ENCODE data around the gene YIF1A. TPM values are rescaled to one million over a fixed set of nuclear protein-coding genes. Genes with fewer than 3 reads are reported as not detected.
"Not testable (repeated sequence)": the region's sequence is repeated elsewhere in the genome, so short reads cannot be mapped to it uniquely, and the experiment has no call there.

The YIF1A gene
- total RNA-seq, 3 donors from 2014 or later: 56.8 to 61.4 (median 57.7) TPM

DNA sequence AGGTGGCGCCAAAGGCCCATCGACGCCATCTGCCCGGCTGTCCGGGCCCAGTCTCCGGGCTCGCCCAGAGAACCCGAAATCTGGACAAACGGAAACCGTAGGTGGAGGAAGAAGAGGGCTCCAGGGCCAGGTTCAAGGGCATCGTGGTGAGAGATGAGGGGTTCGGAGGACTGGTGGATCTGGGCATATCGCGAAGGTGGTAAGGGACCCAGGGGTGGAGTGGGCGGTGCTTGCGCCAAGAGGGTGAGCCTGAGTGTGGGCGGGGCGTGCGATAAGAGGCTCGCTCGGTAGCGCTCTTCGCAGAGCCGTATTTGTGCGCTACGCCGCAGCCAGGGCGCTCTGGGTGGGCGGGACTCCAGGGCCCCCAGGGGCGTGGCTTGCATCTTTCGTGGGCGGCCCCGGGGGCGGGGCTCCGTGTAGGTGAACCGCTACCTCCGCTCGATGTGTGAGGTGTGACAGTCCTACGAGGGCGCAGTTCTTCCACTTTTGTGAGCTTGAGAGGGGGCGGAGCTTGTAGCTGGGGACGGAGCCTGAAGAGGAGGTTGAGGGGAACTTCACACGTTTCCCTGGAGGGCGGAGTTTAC is 23.1 kb upstream of the YIF1A start:
- intact Hi-C loops (cut with DNase I; ENCODE audit: low total_unique reads): no loop called here
- peaks cover 0 to 6% of the 10 kb centered on the region in 2 donors for H3K4me1 ChIP-seq
- DNase-seq (ENCODE audit: low spot score in 2 of 2): peak; percentile 77 to 92
- H3K27me3 ChIP-seq: peaks cover 3% of the 10 kb centered on the region in 2 donors
- H3K36me3 ChIP-seq: no peaks in the 10 kb centered on the region
- peak overlapping the region; percentile 53 to 77 (median 64) for H3K4me3 ChIP-seq
- H3K9me3 ChIP-seq: no peaks in the 10 kb centered on the region
- peak overlapping the region; percentile 83 to 95 for H3K27ac ChIP-seq
- TF ChIP-seq CTCF (IDR thresholded peaks at IDR 0.05) (peak; percentile 44 to 92 (median 91)), POLR2AphosphoS5 (IDR thresholded peaks at IDR 0.05) (peak; percentile 12 to 43 (median 32)), POLR2A (IDR thresholded peaks at IDR 0.05) (no peak)

GRCh38 chr11:66311470-66311964 is 22.6 kb upstream of the YIF1A start:
- peak overlapping the region; percentile 53 to 77 (median 64) for H3K4me3 ChIP-seq
- peaks cover under 1 to 3% of the 10 kb centered on the region in 2 donors for H3K27me3 ChIP-seq
- peak overlapping the region; percentile 83 to 95 for H3K27ac ChIP-seq
- no peak for TF ChIP-seq CTCF (IDR thresholded peaks at IDR 0.05)
- TF ChIP-seq POLR2AphosphoS5 (IDR thresholded peaks at IDR 0.05): no peak
- no peak for TF ChIP-seq POLR2A (IDR thresholded peaks at IDR 0.05)
- no peak for DNase-seq (ENCODE audit: low spot score in 2 of 2)
- intact Hi-C loops (cut with DNase I; ENCODE audit: low total_unique reads): no loop called here
- no peaks in the 10 kb centered on the region for H3K36me3 ChIP-seq
- peaks cover 0 to 6% of the 10 kb centered on the region in 2 donors for H3K4me1 ChIP-seq
- H3K9me3 ChIP-seq: no peaks in the 10 kb centered on the region

DNA sequence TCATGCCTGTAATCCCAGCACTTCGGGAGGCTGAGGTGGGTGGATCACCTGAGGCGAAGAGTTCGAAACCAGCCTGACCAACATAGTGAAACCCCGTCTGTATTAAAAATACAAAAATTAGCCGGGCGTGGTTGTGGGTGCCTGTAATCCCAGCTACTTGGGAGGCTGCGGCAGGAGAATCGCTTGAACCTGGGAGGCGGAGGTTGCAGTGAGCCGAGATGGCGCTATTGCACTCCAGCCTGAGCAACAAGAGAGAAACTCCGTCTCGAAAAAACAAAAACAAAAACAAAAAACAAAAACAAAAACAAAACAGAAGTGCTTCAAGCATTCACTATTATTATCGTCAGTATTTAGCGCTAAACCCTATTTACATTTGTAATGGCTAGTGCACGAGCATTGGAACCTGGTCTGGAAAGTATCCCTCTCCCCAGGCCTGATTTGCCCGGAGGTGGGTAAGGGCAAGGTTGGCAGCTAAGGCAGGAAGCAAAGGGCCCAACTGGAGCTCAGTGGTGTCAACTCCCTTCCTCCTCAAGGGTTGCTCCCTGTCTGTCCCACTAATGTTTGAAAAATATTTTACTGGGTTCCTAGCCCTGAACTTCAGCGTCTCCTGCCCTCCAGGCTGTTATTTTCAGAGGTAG is 22.0 kb upstream of the YIF1A start:
- H3K36me3 ChIP-seq; intact Hi-C loops (cut with DNase I; ENCODE audit: low total_unique reads); H3K9me3 ChIP-seq; DNase-seq (ENCODE audit: low spot score in 2 of 2); H3K27ac ChIP-seq; H3K4me1 ChIP-seq; H3K4me3 ChIP-seq; H3K27me3 ChIP-seq: not testable (repeated sequence)

GRCh38 chr11:66310324-66310723 is 21.4 kb upstream of the YIF1A start:
- H3K4me1 ChIP-seq: peaks cover 0 to 6% of the 10 kb centered on the region in 2 donors
- H3K27me3 ChIP-seq: peaks cover 0 to 3% of the 10 kb centered on the region in 2 donors
- no peak for TF ChIP-seq CTCF (IDR thresholded peaks at IDR 0.05)
- TF ChIP-seq POLR2A (IDR thresholded peaks at IDR 0.05): no peak
- no peak for TF ChIP-seq POLR2AphosphoS5 (IDR thresholded peaks at IDR 0.05)
- H3K9me3 ChIP-seq: no peaks in the 10 kb centered on the region
- no peak overlapping the region for H3K4me3 ChIP-seq
- intact Hi-C loops (cut with DNase I; ENCODE audit: low total_unique reads): no loop called here
- no peak overlapping the region for H3K27ac ChIP-seq
- H3K36me3 ChIP-seq: no peaks in the 10 kb centered on the region
- no peak for DNase-seq (ENCODE audit: low spot score in 2 of 2)

- Histone ChIP-seq H3K4me3 (no peak overlapping the region), H3K36me3 (no peaks in the 10 kb centered on the region), H3K9me3 (no peaks in the 10 kb centered on the region), H3K4me1 (peaks cover 0 to 6% of the 10 kb centered on the region in 2 donors), H3K27ac (no peak overlapping the region), H3K27me3 (no peaks in the 10 kb centered on the region)
- no peak for DNase-seq (ENCODE audit: low spot score in 2 of 2)
- TF ChIP-seq POLR2A (IDR thresholded peaks at IDR 0.05) (no peak), POLR2AphosphoS5 (IDR thresholded peaks at IDR 0.05) (no peak), CTCF (IDR thresholded peaks at IDR 0.05) (no peak)
- intact Hi-C loops (cut with DNase I; ENCODE audit: low total_unique reads): no loop called here
These were observed 20.5 kb upstream of the YIF1A start for GRCh38 chr11:66309475-66309874.
